K562 (cell line): ENCODE results near the gene CYP2A6. TPM values are rescaled to one million over a fixed set of nuclear protein-coding genes. Genes with fewer than 3 reads are reported as not detected.
A peak's percentile ranks its signal among the peaks of the same experiment; 100 is the strongest.

Experiments
- BRCA1 ChIP-seq, 2 experiments: fragments of 450-650 bp in 1 of 2; sonication (generic) in 1 of 2; formaldehyde crosslinking in 1 of 2; IDR thresholded peaks; 2 replicates each; pipeline versions ENCODE4 v1.5.0 to v1.6.1; 2017 to 2020; ENCODE audit warnings: mild to moderate bottlenecking in 1 of 2, missing genetic modification reagents in 1 of 2
- CREM ChIP-seq: IDR thresholded peaks from 2 replicates; pipeline ENCODE4 v1.6.1; 2014; ENCODE audit warnings: antibody characterized with exemption, low read depth
- E2F3 ChIP-seq: fragments of 250-450 bp; sonication (Bioruptor Pico); IDR thresholded peaks from 2 replicates; pipeline ENCODE4 v1.4.0; 2020; ENCODE audit warnings: mild to moderate bottlenecking
- FIP1L1 ChIP-seq: fragments of 200-400 bp; formaldehyde crosslinking; IDR thresholded peaks from 2 replicates; pipeline ENCODE4 v1.6.1; 2018; ENCODE audit warnings: mild to moderate bottlenecking, low read depth, low read length; ENCODE audit not compliant: poor library complexity, severe bottlenecking
- GTF2E2 ChIP-seq: fragments of 200-800 bp; sonication (Bioruptor generic); IDR thresholded peaks from 2 replicates; pipeline ENCODE4 v1.6.1; 2016; ENCODE audit warnings: missing genetic modification characterization, missing compliant biosample characterization
- HEY1 ChIP-seq: fragments of 250-450 bp; sonication (Bioruptor Pico); IDR thresholded peaks from 2 replicates; pipeline ENCODE4 v1.5.0; 2020; ENCODE audit warnings: mild to moderate bottlenecking, moderate library complexity, borderline replicate concordance
- HMBOX1 ChIP-seq: sonication (generic); IDR thresholded peaks from 2 replicates; pipeline ENCODE4 v1.6.1; 2016
- MAFF ChIP-seq: IDR thresholded peaks from 2 replicates; pipeline ENCODE4 v1.6.1; 2012; ENCODE audit warnings: low read length, improper control_type of control experiment
- MCM7 ChIP-seq, 2 experiments: fragments of 450-650 bp; IDR thresholded peaks; 2 replicates each; pipeline ENCODE4 v1.6.1; 2016 to 2018
- NR3C1 ChIP-seq: sonication (generic); formaldehyde crosslinking; IDR thresholded peaks from 2 replicates; pipeline ENCODE4 v1.8.1; 2022; ENCODE audit warnings: missing genetic modification reagents
- PRPF4 ChIP-seq: fragments of 200-400 bp; formaldehyde crosslinking; IDR thresholded peaks from one replicate; pipeline ENCODE4 v1.6.1; 2017; ENCODE audit warnings: low read length, low read depth, mild to moderate bottlenecking; ENCODE audit not compliant: insufficient read depth, poor library complexity, severe bottlenecking
- PURB ChIP-seq: sonication (generic); formaldehyde crosslinking; IDR thresholded peaks from 2 replicates; pipeline ENCODE4 v1.9.0; 2021; ENCODE audit warnings: low read depth, mild to moderate bottlenecking, missing genetic modification reagents
- RBBP5 ChIP-seq: fragments of 200-600 bp; sonication (generic); IDR thresholded peaks from 2 replicates; pipeline ENCODE4 v1.6.1; 2012; ENCODE audit warnings: borderline replicate concordance, mild to moderate bottlenecking, low read length, control low read depth, inconsistent platforms; ENCODE audit not compliant: insufficient read depth, poor library complexity, severe bottlenecking
- RBM15 ChIP-seq: fragments of 200-400 bp; formaldehyde crosslinking; IDR thresholded peaks from 2 replicates; pipeline ENCODE4 v1.6.1; 2018; ENCODE audit warnings: mild to moderate bottlenecking, low read length, moderate library complexity; ENCODE audit not compliant: insufficient read depth
- RUNX1 ChIP-seq: sonication (generic); IDR thresholded peaks from 2 replicates; pipeline ENCODE4 v1.6.1; 2016; ENCODE audit warnings: antibody characterized with exemption, low read depth
- STAG1 ChIP-seq: sonication (generic); formaldehyde crosslinking; IDR thresholded peaks from 2 replicates; pipeline ENCODE4 v1.5.0; 2020; ENCODE audit warnings: missing genetic modification reagents, borderline replicate concordance
- TEAD4 ChIP-seq, 2 experiments: sonication (generic) in 1 of 2; formaldehyde crosslinking in 1 of 2; IDR thresholded peaks; 2 replicates each; pipeline versions ENCODE4 v1.6.1 to v1.8.0; 2012 to 2022; ENCODE audit warnings: borderline replicate concordance in 1 of 2, inconsistent platforms in 1 of 2, low read length in 1 of 2, mild to moderate bottlenecking in 1 of 2, missing genetic modification reagents in 1 of 2
- THRAP3 ChIP-seq: fragments of 450-650 bp; IDR thresholded peaks from 2 replicates; pipeline ENCODE4 v1.6.1; 2016; ENCODE audit warnings: mild to moderate bottlenecking, inconsistent platforms, borderline replicate concordance
- ZNF143 ChIP-seq: sonication (generic); formaldehyde crosslinking; IDR thresholded peaks from 2 replicates; pipeline ENCODE4 v1.9.0; 2022; ENCODE audit warnings: mild to moderate bottlenecking, missing genetic modification reagents
- ZNF174 ChIP-seq: fragments of 250-450 bp; sonication (Bioruptor Pico); IDR thresholded peaks from 2 replicates; pipeline ENCODE4 v1.4.0; 2020; ENCODE audit warnings: mild to moderate bottlenecking
- ZNF175 ChIP-seq: fragments of 200-800 bp; sonication (Bioruptor generic); IDR thresholded peaks from 2 replicates; pipeline ENCODE4 v1.6.1; 2016; ENCODE audit warnings: low read depth, mild to moderate bottlenecking, missing genetic modification characterization, missing compliant biosample characterization
- ZNF224 ChIP-seq: sonication (generic); formaldehyde crosslinking; IDR thresholded peaks from 2 replicates; pipeline ENCODE4 v1.8.0; 2022; ENCODE audit warnings: mild to moderate bottlenecking, missing genetic modification reagents
- ZNF431 ChIP-seq: sonication (generic); formaldehyde crosslinking; IDR thresholded peaks from 2 replicates; pipeline ENCODE4 v1.8.0; 2022; ENCODE audit warnings: mild to moderate bottlenecking, missing genetic modification reagents
- ZNF639 ChIP-seq, 2 experiments: fragments of 200-800 bp in 1 of 2; sonication (Bioruptor generic) in 1 of 2; sonication (generic) in 1 of 2; formaldehyde crosslinking in 1 of 2; IDR thresholded peaks in 1 of 2; conservative IDR thresholded peaks in 1 of 2; 2 replicates each; pipeline versions ENCODE4 v1.5.0 to v1.6.1; 2016 to 2020; ENCODE audit warnings: missing compliant biosample characterization in 1 of 2, missing genetic modification characterization in 1 of 2, missing genetic modification reagents in 1 of 2
- polyA plus RNA-seq, 8 experiments: library from polyadenylated mRNA; depleted of rRNA in 4 of 8; stranded (reverse) in 5 of 8; unstranded in 3 of 8; fragments of >200 nt; fragmentation: Nextera tagmentation in 2 of 8; fragmentation: Illumina TruSeq in 1 of 8; extraction: Ambion mirVana in 2 of 8; extraction: Trizol in 1 of 8; gene quantifications; 2 replicates each; pipeline versions ENCODE4 v1.2.1 to v1.2.3, GENCODE V29; 2011 to 2014; ENCODE audit warnings: inconsistent platforms in 1 of 8, missing spikeins in 1 of 8
- total RNA-seq, 7 experiments: library from RNA; depleted of rRNA in 6 of 7; stranded (reverse); fragments of >200 nt in 6 of 7; fragmentation: Illumina TruSeq in 2 of 7; extraction: Trizol in 2 of 7; gene quantifications; 2 replicates each; pipeline versions ENCODE4 v1.2.1 to v1.2.3, GENCODE V29; 2011 to 2021; ENCODE audit warnings: low replicate concordance in 1 of 7

Gene CYP2A6
- total and polyA plus RNA-seq, 9 of the 15 experiments (the other 6 are each of a cell fraction or from before 2014, with no cell fraction given) = 0.31 TPM; not detected in 8

GRCh38 chr19:40797963-40798682 is 52.1 kb downstream of the CYP2A6 start (continued):
- TF ChIP-seq BRCA1 (IDR thresholded peaks at IDR 0.05) = no peak
- TF ChIP-seq BRCA1 (CRISPR knock-in tag; IDR thresholded peaks at IDR 0.05) = no peak
- no peak for TF ChIP-seq ZNF143 (CRISPR knock-in tag)
- TF ChIP-seq PURB (CRISPR knock-in tag) = no peak
- no peak for TF ChIP-seq RBBP5
- no peak for TF ChIP-seq RBM15
- no peak for TF ChIP-seq ZNF639 (CRISPR knock-in tag; conservative IDR thresholded peaks at IDR 0.05 in 1 of 2, IDR thresholded peaks at IDR 0.05 in 1 of 2)
- TF ChIP-seq THRAP3 = no peak
- peak; percentile 8; the same call in 1 of the 2 replicates for TF ChIP-seq TEAD4 (IDR thresholded peaks at IDR 0.05; ENCODE audit: low read length)
- no peak for TF ChIP-seq TEAD4 (CRISPR knock-in tag; IDR thresholded peaks at IDR 0.05; ENCODE audit: borderline replicate concordance)
- no peak for TF ChIP-seq RUNX1
- no peak for TF ChIP-seq FIP1L1
- TF ChIP-seq STAG1 (CRISPR knock-in tag) = no peak
- TF ChIP-seq HMBOX1 = no peak
- no peak for TF ChIP-seq PRPF4
- no peak for TF ChIP-seq MAFF
- no peak for TF ChIP-seq ZNF224 (CRISPR knock-in tag)
- no peak for TF ChIP-seq GTF2E2 (tag)
- TF ChIP-seq ZNF431 (CRISPR knock-in tag) = no peak
- peak; percentile 56; the same call in 1 of the 2 replicates for TF ChIP-seq E2F3 (CRISPR knock-in tag)
- TF ChIP-seq CREM = peak; percentile 75
- no peak; the same call in 1 of the 2 replicates for TF ChIP-seq ZNF175 (CRISPR knock-in tag)
- TF ChIP-seq NR3C1 = no peak
- no peak for TF ChIP-seq MCM7 (IDR thresholded peaks at IDR 0.05)
- no peak for TF ChIP-seq HEY1 (CRISPR knock-in tag)
- no peak for TF ChIP-seq ZNF174 (CRISPR knock-in tag)
